Stimulated activated CD4-positive, alpha-beta T cell treated with anti-CD3 and anti-CD28 coated beads, Interleukin-2, amount 100 ng/mL, for 4 hours (primary cell): ENCODE results near the gene HAUS5.

Experiments used
- DNase-seq: peaks from one replicate; pipeline ENCODE4 v3.0.0-alpha.2; 2020; ENCODE audit warnings: low read depth

The HAUS5 gene

DNA sequence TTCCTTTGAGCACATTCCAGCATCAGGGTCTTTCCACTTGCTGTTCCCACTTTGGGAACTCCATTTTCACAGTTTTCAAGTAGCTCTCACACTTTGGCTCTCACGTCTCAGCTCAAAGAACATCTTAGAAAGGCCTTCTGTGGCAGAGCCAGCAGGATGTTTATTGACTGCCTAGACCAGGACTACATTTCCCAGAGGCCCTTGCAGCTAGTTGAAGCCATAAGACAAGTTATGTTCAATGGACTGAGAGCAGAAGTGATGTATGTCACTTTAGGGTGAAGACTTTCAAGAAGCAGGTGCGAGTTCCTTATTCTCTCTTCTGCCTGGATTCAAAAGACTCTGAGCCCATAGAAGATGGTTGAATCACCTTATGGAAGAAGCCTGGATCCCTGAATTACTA lies 4.3 kb upstream of the HAUS5 start:
- DNase-seq, result no peak

DNA sequence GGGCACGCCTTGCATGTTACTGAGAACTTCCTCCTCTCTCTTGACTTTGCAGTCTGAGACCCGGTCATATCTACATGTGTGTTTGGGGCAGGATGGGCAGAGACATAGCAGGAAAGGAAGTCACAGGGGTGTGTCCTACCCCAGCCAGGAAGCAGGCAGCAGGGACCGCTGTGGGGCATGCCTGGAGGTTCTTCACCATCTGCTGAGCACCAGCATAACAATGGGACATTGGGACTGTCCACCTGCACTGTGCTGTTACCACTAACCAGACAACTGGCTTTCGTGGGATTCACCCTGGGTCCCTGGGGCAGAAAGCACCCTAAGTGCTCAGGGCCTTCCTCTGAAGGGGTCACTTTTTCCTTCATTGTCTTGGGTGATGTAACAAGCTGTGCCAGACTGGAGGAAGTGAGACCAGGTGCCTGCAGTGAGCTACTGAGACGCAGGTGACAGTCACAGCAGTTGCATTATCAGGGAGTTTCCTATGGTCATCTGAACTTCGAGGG lies 2.6 kb upstream of the HAUS5 start:
- DNase-seq, result no peak

DNA sequence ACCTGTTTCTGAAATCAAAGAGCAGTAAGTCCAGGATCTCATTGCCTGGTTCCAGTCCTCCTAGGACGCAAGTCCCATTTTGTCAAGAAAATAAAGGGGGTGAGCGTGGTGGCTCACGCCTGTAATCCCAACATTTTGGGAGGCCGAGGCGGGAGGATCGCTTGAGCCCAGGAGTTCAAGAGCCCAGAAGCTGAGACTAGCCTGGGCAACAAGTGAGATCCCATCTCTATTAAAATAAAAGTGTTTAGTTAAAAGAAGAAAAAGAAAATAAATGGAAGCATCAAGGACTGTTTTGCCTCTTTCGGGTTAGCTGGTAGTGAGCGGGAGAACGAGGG lies 344 bp upstream of the HAUS5 start:
- DNase-seq, result no peak

DNA sequence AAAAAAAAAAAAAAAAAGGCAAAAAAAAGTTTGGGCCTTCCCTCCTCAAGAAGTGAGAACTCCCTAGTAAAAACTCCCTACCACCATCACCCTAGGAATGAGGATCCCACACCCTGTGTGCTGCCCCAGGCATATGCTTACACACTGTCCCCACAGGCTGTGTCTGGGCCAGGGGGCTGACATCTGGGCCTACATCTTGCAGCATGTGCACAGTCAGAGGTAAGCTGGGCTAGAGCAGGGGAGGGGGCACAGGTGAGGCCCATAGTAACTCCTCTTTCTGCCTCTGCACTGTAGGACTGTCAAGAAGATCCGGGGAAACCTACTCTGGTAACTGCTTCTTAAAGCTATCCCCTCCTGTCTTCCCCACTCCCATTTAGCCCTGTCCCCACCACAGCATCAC lies 1.0 kb downstream of the HAUS5 start:
- DNase-seq, result no peak

DNA sequence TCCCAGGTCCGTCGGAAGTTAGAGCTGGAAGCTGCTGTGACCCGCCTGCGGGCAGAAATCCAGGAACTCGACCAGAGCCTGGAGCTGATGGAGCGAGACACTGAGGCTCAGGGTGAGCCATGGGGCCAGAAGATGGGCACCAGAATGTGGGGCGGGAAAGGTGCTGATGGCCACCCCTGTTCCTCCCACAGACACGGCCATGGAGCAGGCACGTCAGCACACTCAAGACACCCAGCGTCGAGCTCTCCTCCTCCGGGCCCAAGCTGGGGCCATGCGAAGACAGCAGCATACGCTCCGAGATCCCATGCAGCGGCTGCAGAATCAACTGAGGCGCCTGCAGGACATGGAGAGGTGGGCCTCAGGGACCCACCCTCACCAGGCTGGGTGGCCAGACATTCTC lies 2.5 kb downstream of the HAUS5 start:
- DNase-seq, result no peak

DNA sequence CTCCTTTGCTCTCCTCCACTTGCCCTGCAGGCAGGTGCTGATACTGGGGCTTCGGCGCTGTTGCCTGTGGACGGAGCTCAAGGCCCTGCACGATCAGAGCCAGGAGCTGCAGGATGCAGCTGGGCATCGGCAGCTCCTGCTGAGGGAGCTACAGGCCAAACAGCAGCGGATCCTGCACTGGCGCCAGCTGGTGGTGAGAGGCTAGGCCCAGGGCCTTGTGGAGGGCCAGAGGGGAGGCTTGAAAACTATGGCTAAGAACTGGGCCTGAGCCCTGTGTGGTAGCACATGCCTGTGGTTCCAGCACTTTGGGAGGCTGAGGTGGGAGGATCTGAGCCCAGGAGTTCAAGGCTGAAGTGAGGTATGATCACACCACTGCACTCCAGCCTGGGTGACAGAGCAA lies 6.3 kb downstream of the HAUS5 start:
- DNase-seq, result no peak

DNA sequence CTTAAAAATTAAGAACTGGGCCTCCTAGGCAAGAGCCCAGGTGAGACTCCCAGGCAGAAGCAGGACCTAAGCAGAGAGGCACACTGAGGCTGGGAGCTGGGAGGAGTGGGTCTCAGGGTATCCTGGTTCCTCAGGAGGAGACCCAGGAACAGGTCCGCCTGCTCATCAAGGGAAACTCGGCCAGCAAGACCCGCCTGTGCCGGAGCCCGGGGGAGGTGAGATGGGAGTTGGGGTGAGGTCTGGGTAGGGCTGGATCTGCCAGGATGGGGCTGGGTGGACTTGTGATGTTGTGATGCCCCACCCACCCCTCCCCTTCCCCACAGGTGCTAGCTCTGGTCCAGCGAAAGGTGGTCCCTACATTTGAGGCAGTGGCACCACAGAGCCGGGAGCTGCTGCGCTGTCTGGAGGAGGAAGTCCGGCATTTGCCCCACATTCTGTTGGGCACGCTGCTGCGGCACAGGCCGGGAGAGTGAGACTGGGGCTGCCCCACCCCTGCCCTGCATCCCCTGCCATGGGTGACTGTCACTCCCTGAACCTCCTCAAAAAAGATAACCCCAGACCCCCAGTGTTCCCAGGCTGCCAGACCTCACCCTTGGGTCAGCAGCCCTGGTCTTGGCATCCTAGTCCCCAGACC lies 6.9 kb downstream of the HAUS5 start:
- no peak for DNase-seq

DNA sequence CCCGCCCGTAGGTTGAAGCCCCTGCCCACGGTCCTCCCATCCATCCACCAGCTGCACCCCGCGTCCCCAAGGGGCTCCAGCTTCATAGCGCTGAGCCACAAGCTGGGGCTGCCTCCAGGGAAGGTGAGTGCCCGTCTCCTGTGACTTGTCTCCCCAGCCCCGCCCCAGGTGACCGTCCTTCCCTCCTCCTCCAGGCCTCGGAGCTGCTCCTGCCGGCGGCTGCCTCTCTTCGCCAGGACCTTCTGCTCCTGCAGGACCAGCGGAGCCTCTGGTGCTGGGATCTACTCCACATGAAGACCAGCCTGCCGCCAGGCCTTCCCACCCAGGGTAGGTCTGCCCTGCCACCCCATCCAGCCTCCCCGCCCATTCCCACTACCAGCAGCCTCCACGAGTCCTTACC lies 7.5 kb downstream of the HAUS5 start:
- DNase-seq, result no peak

DNA sequence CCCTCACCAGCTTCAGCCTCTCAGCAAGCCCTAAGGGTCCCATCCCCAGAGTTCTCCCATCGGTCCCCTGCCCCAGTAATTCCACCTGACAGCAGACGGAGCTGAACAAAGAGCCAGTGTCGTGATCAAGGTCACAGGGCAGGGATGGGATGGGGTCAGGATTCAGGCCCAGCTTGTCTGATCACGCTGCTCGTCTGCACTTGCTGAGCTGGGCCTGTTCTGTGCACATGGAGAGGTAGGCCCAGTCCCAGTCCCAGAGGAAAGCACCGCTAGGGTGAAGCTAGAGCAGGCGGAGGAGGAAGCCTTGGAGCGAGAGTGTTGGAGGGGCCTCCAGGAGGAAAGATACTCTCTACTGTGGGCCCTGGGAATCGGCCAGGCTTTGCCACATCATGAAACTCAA lies 9.2 kb downstream of the HAUS5 start:
- DNase-seq, result no peak

DNA sequence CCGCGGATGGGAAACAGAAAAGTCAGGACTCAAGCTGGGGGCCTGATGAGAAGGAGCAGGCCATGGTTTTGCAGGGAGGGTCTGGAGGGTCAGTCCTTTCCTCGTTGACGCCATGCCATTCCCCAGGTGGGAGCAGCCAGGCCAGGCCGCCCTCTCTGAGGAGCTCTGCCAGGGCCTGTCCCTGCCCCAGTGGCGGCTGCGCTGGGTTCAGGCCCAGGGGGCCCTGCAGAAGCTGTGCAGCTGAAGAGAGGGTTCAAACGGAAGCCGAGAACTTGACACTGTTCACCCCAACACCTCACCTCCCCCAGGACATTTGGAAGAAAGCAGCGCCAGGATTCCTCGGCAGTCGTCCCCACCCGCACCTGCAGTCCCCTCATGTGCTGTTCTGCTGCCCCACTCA lies 10.2 kb downstream of the HAUS5 start:
- DNase-seq, result no peak

DNA sequence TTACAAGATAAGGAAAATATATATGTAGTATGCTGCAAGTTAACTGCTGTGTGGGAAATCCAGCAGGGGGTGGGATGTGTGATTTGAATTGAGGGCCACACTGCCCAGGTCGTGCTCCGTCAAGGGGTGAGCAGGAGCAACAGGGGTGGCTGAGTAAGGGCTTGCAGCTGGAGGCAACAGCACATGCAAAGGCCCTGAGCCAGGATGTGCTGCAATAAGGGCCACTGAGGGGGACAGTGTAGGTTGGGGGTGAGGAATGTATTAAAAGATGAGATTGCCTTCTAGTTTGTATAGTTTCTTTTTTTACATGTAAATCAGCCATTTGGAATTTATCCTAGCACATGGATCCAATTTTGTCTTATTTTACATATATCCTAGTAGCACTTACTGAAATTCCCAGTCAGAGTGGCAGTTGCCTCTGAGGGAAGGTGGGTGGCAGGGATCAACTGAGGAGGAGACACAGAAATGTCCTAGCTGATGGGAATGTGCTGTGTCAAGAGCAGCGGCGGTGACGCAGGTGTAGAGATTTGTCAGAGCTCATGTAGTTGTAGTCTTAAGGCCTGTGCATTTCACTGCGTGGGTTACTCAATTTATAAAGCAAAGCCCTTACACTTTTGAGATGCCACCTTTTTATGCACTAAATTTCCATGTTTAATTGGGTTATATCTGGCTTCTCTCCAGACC lies 10.9 kb downstream of the HAUS5 start:
- no peak for DNase-seq

DNA sequence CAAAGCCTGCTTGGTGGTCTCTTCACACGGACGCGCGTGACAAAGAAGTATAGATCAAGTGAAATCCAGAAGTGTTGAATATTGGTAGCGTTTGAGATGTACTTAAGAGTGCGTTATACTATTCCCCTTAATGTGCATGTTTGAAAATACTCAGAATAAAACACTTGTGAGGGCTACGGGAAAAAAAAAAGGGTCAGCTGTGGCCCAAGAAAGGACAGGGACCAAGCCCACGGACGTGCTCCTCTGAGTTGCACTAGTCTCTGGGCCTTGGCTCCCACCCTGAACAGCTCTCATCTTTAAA lies 15.7 kb downstream of the HAUS5 start:
- no peak for DNase-seq

DNA sequence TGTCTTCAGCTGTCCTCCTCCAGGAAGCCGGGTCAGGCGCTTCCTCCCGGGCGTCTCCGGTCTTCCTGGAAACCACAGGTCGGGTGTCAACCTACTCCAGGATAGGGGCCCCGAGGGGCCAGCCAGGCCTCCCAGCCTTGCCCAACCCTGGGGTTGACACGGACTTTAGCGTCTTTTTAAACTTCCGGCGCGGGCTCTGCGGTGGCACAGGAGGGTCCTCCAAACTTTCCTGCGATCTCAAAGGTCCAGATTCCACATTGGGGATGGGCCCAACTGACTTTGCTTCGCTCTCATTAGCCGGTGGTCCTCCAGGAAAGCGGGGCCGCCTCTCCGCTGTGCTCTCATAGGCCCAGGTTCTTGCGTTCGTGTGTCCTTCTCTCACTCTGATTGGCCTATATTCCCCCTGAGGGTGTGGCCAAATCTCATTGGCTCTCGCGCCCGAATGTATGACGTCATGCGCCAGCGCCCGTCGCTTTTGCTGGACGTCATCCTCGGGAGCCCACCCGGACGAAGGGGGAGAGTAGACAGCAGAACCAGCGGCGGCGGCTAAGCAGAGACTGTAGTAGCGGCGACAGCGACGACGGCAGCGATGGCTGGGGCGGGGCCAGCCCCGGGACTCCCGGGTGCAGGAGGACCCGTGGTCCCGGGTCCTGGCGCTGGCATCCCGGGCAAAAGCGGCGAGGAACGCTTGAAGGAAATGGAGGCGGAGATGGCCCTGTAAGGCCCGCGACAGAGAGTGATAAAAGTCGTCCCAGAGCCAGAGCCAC lies 16.2 kb downstream of the HAUS5 start, which contains the start of gene RBM42:
RBM42 (plus strand) TSS at position 472 of the 767 bp plus-strand sequence; CDS start at position 590, 118 bp downstream.
- DNase-seq, result peak; percentile 95

DNA sequence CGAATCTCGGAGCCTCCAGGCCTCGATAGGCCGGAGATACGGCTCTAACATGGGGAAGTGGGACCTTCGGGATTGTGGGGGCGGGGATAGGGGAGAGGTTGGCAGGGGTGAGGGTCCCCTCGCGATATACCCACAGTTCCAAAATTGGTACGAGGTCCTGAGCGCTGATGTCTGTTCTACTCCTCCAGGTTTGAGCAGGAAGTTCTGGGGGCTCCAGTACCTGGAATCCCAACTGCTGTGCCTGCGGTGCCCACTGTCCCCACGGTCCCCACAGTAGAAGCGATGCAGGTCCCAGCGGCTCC lies 16.7 kb downstream of the HAUS5 start:
- no peak for DNase-seq

DNA sequence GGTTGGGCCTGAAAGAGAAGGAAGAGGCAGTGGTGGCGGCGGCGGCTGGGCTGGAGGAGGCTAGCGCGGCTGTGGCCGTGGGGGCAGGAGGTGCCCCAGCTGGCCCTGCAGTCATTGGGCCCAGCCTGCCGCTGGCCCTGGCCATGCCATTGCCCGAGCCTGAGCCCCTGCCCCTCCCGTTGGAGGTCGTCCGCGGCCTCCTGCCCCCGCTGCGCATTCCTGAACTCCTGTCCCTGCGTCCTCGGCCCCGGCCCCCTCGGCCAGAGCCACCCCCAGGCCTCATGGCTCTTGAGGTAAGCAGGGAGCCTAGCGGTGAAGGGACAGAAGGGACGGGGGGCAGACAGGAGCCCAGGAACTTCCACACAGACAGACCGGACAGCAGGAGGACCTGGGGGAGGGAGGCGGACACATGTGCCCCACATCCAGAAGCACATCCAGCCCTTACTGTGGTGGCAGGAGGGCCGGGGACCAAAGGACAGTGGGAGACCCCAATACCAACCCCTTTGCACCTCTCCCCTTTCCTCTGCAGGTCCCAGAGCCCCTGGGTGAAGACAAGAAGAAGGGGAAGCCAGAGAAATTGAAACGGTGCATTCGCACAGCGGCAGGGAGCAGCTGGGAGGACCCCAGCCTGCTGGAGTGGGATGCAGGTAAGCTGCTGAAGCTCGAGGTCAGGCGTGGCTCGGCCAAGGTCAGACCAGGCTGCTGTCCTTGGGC lies 21.3 kb downstream of the HAUS5 start:
- no peak for DNase-seq

DNA sequence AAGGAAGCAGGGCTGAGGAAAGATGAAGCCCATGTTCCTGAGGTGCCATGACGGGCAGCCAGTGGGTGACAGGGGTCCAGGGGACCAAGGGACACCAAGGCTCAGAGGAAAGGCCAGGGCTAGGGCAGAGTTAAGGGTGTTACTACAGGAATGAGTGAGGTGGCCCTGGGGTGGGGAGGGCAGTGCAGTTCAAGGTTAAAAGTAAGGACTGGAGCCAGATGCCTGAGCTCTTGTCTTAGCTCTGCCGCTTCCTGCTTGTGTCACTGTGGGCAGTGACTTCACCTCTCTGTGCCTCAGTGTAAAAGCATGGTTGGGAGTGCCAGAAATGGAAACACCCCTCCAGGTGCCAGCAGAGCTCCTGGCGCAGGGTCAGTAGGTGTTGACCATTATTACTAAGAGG lies 24.1 kb downstream of the HAUS5 start:
- DNase-seq, result no peak

DNA sequence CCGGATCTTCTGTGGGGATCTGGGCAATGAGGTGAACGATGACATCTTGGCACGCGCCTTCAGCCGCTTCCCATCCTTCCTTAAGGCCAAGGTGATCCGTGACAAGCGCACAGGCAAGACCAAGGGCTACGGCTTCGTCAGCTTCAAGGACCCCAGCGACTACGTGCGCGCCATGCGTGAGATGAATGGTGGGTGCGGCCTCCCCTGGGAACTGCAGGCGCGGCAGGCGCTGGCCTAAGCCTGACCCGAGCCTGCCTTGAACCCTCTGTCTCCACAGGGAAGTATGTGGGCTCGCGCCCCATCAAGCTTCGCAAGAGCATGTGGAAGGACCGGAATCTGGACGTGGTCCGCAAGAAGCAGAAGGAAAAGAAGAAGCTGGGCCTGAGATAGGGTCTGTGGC lies 24.6 kb downstream of the HAUS5 start:
- DNase-seq, result no peak

DNA sequence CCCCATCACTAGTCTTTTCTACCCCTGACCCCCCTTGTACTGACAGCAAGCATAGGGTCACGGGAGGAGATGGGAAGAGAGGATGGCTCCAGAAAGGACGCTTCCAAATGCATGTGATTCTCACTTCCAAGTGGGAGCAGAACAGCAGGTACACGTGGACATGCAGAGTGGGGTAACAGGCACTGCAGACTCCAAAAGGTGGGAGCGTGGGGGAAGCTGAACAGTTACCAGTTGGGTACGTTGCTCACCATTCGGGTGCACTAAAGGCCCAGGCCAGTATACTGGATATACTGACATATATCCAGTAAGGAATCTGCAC lies 26.7 kb downstream of the HAUS5 start:
- DNase-seq, result no peak

DNA sequence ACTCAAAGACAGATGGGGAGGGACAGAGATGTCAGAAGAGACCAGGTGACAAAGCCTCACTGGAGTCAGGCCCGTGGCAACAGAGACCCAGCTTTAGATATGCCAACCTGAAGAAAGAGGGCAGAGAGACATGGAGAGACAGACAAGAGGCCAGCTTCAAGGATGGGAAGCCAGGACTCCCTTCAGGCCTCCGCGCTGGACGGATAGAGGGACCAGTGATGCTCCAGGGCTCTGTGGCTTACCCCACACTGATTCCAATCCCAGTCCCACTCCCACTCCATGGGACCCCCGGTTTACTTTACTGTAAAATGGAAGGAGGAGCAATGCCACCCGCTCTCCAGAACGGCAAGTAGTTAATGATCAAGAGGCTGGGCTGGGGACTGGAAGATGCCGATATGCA lies 27.3 kb downstream of the HAUS5 start:
- no peak for DNase-seq

DNA sequence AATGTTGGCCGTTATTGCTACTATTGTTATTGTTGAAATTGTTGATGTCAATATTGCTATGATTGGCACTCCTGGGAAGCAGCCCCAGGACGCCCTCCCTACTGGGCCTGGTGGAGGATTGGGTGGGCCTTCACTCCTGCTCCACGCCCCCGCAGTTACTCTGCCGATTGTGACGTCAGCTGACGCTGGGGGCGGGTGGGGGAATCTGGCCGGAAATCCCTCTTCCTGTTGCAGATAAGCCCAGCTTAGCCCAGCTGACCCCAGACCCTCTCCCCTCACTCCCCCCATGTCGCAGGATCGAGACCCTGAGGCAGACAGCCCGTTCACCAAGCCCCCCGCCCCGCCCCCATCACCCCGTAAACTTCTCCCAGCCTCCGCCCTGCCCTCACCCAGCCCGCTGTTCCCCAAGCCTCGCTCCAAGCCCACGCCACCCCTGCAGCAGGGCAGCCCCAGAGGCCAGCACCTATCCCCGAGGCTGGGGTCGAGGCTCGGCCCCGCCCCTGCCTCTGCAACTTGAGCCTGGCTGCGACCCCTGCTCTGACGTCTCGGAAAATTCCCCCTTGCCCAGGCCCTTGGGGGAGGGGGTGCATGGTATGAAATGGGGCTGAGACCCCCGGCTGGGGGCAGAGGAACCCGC lies 29.1 kb downstream of the HAUS5 start, which contains the start of gene ETV2:
ETV2 (plus strand) TSS at position 231 of the 637 bp plus-strand sequence. CDS start 716 bp downstream, outside the sequence.
- peak; percentile 32 for DNase-seq

DNA sequence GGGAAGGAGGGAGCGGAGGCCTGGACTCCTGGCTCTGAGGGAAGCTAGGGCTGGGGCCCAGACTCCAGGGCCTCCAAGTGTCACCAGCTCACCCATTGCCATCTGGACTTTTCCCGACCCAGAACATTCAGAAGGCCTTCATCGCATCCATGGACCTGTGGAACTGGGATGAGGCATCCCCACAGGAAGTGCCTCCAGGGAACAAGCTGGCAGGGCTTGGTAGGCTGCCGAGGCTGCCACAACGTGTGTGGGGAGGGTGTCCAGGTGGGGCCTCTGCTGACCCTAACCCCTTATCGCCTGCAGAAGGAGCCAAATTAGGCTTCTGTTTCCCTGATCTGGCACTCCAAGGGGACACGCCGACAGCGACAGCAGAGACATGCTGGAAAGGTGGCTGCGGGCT lies 29.8 kb downstream of the HAUS5 start:
- DNase-seq, result no peak

DNA sequence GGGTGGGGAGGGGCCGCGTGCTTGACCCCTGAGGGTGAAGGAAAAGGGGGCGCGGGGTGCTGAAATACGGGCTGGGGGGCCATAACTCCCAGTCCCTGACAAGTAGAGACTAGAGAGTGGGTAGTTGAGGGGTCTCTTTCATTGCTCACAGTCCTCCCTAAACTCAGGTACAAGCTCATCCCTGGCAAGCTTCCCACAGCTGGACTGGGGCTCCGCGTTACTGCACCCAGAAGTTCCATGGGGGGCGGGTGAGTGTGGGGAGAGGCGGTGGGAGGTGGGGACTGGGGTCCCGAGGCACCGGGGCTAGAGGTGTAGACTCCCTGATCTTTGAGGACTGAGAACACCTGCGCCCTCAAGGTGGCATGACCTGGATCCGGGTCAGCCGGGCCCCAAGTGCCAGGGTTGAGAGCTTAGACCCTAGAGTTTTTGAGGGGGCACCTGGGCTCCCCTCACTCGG lies 30.3 kb downstream of the HAUS5 start:
- DNase-seq, result no peak
